Upper lobe of right lung (tissue), 1 donor: ENCODE measurements around the gene CCDC120. TPM values are rescaled to one million over a fixed set of nuclear protein-coding genes. Genes with fewer than 3 reads are reported as not detected.
A peak's percentile ranks its signal among the peaks of the same experiment; 100 is the strongest.

ENCODE experiments used
- ATAC-seq: fragments of 200-7000 bp; cut with Tn5 transposase; one replicate; pipeline ENCODE4 v1.9.1; 2020; ENCODE audit warnings: mild to moderate bottlenecking, moderate library complexity
- DNase-seq: peaks from one replicate; pipeline ENCODE4 v3.0.0-alpha.2; 2020
- H3K27ac ChIP-seq: fragments of 200-600 bp; one replicate; pipeline ENCODE4 v1.8.0; 2022
- H3K27me3 ChIP-seq: fragments of 200-600 bp; one replicate; pipeline ENCODE4 v1.8.0; 2022; ENCODE audit warnings: mild to moderate bottlenecking
- H3K36me3 ChIP-seq: fragments of 200-600 bp; one replicate; pipeline ENCODE4 v1.8.0; 2022
- H3K4me1 ChIP-seq: fragments of 200-600 bp; one replicate; pipeline ENCODE4 v1.8.0; 2022
- H3K4me3 ChIP-seq: fragments of 200-600 bp; one replicate; pipeline ENCODE4 v1.8.0; 2022; ENCODE audit warnings: mild to moderate bottlenecking
- H3K9me3 ChIP-seq: fragments of 200-600 bp; one replicate; pipeline ENCODE4 v1.8.0; 2022
- intact Hi-C: fragments of 100-400 bp; cut with DNase I; formaldehyde crosslinking; loops from one replicate; pipeline ENCODE4 v1.11.0; 2022
- total RNA-seq: library from RNA; stranded (reverse); fragmentation: NEBNext Ultra II Directional; extraction: Animal tissue kit (Norgen Biotek cat#: 25700); gene quantifications from one replicate; pipeline ENCODE4 v1.2.1, GENCODE V29; 2021
- TF ChIP-seq, protein P1 (sequence below): fragments of 200-600 bp; IDR thresholded peaks from one replicate; pipeline ENCODE4 v1.8.0; 2022; ENCODE audit warnings: antibody characterized with exemption
- donor health status: DM: no; HTN: yes; CAD: no; lungs with severe emphysema.

Gene CCDC120
- total RNA-seq, 1 donor from 2014 or later: 10.8 TPM

DNA sequence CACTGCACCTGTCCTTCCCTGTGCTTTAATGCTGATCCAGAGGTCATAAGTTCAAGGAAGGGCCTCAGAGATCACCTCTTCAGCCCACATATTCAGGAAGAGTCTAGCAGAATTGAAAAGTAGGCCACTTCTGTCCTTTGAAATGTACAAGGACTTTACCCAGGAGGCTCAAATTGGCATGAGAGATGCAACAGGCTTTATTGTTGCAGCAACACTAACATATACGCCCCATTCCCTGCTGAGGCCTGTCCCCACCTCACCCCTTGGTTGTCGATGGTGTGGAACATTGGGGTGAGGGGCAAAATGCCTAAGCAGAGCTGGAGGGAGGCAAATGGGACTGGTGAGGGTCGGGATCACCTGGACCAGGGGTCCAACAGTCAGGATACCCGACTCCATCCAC lies 12.2 kb downstream of the CCDC120 start:
- Histone ChIP-seq H3K27me3 (no peaks in the 10 kb centered on the region), H3K27ac (no peak overlapping the region), H3K9me3 (no peaks in the 10 kb centered on the region), H3K4me3 (no peak overlapping the region), H3K36me3 (no peaks in the 10 kb centered on the region), H3K4me1 (no peaks in the 10 kb centered on the region)
- ATAC-seq (no peak), DNase-seq (no peak)
- intact Hi-C loops: no loop called here
- TF ChIP-seq, protein P1, sequence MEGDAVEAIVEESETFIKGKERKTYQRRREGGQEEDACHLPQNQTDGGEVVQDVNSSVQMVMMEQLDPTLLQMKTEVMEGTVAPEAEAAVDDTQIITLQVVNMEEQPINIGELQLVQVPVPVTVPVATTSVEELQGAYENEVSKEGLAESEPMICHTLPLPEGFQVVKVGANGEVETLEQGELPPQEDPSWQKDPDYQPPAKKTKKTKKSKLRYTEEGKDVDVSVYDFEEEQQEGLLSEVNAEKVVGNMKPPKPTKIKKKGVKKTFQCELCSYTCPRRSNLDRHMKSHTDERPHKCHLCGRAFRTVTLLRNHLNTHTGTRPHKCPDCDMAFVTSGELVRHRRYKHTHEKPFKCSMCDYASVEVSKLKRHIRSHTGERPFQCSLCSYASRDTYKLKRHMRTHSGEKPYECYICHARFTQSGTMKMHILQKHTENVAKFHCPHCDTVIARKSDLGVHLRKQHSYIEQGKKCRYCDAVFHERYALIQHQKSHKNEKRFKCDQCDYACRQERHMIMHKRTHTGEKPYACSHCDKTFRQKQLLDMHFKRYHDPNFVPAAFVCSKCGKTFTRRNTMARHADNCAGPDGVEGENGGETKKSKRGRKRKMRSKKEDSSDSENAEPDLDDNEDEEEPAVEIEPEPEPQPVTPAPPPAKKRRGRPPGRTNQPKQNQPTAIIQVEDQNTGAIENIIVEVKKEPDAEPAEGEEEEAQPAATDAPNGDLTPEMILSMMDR: no peak

DNA sequence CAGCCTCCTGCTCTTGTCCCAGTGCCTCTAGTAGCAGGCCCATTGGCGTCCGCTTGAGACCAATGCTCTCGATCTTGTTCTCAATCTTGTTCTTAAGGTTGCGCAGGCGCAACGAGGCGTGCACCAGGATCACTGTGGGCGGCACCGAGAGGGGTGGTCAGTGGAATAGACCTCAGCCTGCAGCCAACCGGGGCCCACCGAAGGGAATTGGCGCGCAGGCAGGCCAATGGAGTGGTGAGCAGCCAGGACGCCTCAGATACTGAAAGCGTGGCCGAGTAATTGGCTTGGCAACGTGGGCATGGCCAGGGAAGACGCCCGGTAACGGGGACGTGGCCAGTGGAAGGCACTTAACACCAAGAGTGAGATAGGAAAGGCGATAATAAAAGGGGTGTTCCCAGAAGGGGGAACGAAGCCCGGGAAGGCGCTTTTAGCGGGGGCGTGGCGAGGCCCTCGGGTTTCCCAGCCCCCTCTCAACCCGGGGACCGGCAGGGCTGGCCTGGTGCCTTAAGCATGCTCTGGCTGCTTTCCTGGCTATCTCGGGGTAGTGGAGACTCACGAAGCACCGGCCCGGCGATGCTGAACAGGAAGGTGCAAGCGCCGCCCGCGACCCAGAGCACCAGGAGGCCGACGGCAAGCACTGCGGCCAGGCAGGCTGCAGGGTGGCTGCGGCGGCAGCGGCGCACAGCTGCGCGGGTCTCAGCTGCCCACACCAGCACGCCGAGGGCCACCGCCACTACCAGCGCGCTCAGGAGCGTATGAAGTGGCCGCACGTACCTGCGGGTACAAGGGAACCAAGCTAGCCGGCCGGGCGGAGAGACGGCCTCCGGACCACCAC lies 13.3 kb downstream of the CCDC120 start:
- no peaks in the 10 kb centered on the region for H3K4me1 ChIP-seq
- peak overlapping the region; percentile 31 for H3K4me3 ChIP-seq
- TF ChIP-seq, protein P1: no peak
- intact Hi-C loops: no loop called here
- H3K27me3 ChIP-seq: no peaks in the 10 kb centered on the region
- H3K9me3 ChIP-seq: no peaks in the 10 kb centered on the region
- H3K36me3 ChIP-seq: peaks cover 4% of the 10 kb centered on the region
- DNase-seq (peak; percentile 89), ATAC-seq (peak; percentile 88)
- no peak overlapping the region for H3K27ac ChIP-seq

DNA sequence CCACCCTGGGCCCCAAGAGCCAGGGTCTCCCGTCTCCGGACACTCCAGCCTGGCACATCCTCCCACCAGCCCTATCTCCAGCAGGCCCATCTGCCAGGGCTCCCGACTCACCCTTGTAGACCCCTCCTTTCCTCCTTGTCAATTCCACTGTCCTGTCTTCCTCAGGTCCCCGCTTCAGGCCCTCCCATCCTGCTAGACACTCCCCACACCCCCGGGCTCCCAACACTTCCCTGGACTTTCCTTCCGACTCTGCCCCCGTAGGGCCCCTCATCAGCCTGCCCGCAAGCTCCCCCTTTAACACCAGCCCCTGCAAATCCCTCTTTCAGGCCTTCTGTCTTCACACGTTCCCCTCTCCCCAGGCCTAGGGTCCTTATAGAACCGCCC lies 13.9 kb downstream of the CCDC120 start:
- DNase-seq (no peak), ATAC-seq (no peak)
- TF ChIP-seq, protein P1: no peak
- Histone ChIP-seq H3K36me3 (peaks cover 4% of the 10 kb centered on the region), H3K4me1 (no peaks in the 10 kb centered on the region), H3K4me3 (peak overlapping the region; percentile 58), H3K27ac (no peak overlapping the region), H3K9me3 (no peaks in the 10 kb centered on the region), H3K27me3 (no peaks in the 10 kb centered on the region)
- intact Hi-C loops: no loop called here

DNA sequence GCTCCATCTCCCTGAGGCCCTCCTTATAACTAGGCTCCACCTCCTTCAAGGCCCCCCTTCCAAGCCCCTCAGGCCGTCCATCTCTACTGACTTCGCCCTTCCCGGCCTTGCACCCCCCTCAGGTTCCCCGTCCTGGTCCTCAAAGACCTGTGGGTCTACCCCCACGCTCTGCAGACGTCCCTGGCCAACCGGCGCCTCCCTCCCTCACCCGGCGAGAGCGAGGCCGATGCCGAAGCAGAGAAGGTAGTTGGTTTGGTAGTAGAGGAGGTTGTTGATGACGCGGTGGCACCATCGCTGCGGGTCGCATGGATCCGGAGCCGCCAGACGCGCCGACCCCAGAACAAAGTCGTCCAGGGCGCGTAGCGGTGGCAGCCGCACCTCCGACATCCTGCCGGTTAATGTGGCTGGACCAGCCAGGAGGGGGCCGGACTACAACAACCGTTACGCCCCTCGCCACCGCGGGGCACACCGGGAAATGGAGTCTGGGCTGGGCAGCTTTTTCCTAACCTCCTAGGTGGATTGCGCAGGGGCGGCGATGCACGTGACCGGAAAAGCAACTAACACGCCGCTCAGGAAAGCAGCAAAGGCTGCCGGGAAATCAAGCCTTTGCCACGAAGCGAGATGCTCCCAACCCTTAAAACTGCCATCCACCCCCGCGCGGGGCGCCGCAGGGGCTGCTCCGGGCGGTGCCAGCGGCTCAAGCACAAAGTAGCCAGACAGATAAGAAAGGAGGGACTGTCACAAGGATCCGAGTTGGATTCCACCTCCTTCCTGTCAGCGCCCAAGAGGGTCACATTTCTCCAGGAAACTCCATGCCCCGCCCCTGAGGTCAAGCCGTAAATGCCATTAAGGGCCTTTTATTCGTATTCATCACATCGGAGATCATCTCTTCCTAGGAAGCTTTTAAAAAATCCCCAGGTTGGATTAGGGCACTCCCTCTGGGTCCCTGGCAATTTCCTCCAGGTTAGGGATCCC lies 15.1 kb downstream of the CCDC120 start, which contains the start of gene PRAF2:
Gene PRAF2, minus strand, starts transcription at position 402 of the 975 bp plus-strand sequence. Its CDS starts 15 bp downstream, at position 387.
- peak; percentile 95 for DNase-seq
- H3K27me3 ChIP-seq: no peaks in the 10 kb centered on the region
- peaks cover 4% of the 10 kb centered on the region for H3K4me1 ChIP-seq
- ATAC-seq: peak; percentile 93
- H3K9me3 ChIP-seq: no peaks in the 10 kb centered on the region
- intact Hi-C loops: no loop called here
- H3K4me3 ChIP-seq: peak within 1 kb of the TSS; percentile 58
- TF ChIP-seq, protein P1: no peak
- H3K27ac ChIP-seq: peak within 1 kb of the TSS; percentile 75
- peaks cover 4% of the 10 kb centered on the region for H3K36me3 ChIP-seq

DNA sequence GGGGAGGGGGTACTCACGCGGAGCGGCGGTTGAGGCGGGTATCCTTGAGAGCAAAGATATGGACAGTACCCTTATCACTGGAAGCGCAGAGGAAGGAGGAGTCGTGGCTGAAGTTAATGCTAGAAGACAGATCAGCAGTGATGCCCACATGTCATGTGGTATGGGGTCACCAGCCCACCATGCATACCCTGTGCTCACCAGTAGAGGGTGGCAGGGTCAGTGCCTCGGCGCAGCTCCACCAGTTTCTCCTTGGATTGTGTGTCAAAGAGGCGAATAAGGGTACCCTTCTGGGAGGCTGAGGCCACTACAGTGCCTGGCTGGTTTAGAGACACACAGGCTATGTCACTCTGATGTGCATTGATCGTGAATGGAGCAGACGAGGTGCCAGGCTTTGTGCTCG lies 16.5 kb downstream of the CCDC120 start:
- H3K36me3 ChIP-seq: peaks cover 4% of the 10 kb centered on the region
- H3K4me1 ChIP-seq: peaks cover 4% of the 10 kb centered on the region
- DNase-seq: no peak
- TF ChIP-seq, protein P1: no peak
- H3K9me3 ChIP-seq: no peaks in the 10 kb centered on the region
- H3K4me3 ChIP-seq: no peak overlapping the region
- ATAC-seq: no peak
- no peaks in the 10 kb centered on the region for H3K27me3 ChIP-seq
- no peak overlapping the region for H3K27ac ChIP-seq
- intact Hi-C loops: no loop called here
